PFSK-1 (cell line): ENCODE measurements around the gene BCL7B.

Experiments
- FOXP2 ChIP-seq: optimal IDR thresholded peaks from 2 replicates; pipeline ENCODE3; 2011; ENCODE audit warnings: borderline replicate concordance, control low read depth, inconsistent platforms; ENCODE audit not compliant: insufficient read depth; ENCODE audit errors: extremely low read length, extremely low read depth
- POLR2AphosphoS5 ChIP-seq: IDR thresholded peaks from 2 replicates; pipeline ENCODE4 v1.6.1; 2012; ENCODE audit warnings: low read depth, mild to moderate bottlenecking, control low read depth, low read length, moderate library complexity
- SIN3A ChIP-seq: IDR thresholded peaks from 2 replicates; pipeline ENCODE4 v1.6.1; 2012; ENCODE audit warnings: mild to moderate bottlenecking, low read length, moderate library complexity, borderline replicate concordance; ENCODE audit not compliant: insufficient read depth
- TAF1 ChIP-seq: IDR thresholded peaks from 2 replicates; pipeline ENCODE4 v1.6.1; 2012; ENCODE audit warnings: low read length, control low read depth, borderline replicate concordance; ENCODE audit not compliant: insufficient read depth
- TF ChIP-seq, protein P1 (sequence below), 2 experiments: IDR thresholded peaks; 2 replicates each; pipeline versions ENCODE4 v1.6.1 to v1.8.0; 2011 to 2012; ENCODE audit warnings: low read depth in 2 of 2, low read length in 2 of 2, control low read depth in 1 of 2, inconsistent platforms in 1 of 2, mild to moderate bottlenecking in 1 of 2, moderate library complexity in 1 of 2; ENCODE audit not compliant: insufficient read depth in 1 of 2

DNA sequence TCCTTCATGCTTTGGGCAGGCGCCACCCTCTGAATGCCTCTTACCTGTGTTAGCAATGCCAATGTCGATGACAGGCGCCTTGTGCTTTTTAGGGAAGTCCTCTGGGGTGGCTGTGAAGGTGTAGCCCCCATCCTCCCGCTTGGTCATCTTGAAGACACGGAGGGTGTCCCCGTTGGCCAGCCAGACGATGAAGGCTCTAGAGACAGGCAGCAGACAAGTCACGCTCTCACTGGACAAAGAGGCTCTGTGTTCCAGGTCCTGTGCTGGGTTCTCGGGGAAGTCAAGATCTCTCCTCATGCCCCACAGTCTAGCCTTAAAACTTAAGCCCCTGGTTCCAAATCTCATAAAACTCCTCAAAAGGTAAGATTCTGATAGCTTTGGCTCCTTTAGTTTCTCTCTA, 15.8 kb upstream of the BCL7B start:
- TF ChIP-seq, protein P1, sequence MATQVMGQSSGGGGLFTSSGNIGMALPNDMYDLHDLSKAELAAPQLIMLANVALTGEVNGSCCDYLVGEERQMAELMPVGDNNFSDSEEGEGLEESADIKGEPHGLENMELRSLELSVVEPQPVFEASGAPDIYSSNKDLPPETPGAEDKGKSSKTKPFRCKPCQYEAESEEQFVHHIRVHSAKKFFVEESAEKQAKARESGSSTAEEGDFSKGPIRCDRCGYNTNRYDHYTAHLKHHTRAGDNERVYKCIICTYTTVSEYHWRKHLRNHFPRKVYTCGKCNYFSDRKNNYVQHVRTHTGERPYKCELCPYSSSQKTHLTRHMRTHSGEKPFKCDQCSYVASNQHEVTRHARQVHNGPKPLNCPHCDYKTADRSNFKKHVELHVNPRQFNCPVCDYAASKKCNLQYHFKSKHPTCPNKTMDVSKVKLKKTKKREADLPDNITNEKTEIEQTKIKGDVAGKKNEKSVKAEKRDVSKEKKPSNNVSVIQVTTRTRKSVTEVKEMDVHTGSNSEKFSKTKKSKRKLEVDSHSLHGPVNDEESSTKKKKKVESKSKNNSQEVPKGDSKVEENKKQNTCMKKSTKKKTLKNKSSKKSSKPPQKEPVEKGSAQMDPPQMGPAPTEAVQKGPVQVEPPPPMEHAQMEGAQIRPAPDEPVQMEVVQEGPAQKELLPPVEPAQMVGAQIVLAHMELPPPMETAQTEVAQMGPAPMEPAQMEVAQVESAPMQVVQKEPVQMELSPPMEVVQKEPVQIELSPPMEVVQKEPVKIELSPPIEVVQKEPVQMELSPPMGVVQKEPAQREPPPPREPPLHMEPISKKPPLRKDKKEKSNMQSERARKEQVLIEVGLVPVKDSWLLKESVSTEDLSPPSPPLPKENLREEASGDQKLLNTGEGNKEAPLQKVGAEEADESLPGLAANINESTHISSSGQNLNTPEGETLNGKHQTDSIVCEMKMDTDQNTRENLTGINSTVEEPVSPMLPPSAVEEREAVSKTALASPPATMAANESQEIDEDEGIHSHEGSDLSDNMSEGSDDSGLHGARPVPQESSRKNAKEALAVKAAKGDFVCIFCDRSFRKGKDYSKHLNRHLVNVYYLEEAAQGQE (IDR thresholded peaks at IDR 0.05; ENCODE audit: insufficient read depth in 1 of 2, low read depth in 2 of 2, low read length in 2 of 2) = no peak
- TF ChIP-seq POLR2AphosphoS5 (0 out of 2 replicates have a peak, but pooled peaks have one; percentile 7), TAF1 (no peak), SIN3A (no peak), FOXP2 (no peak)
